Prostate gland (tissue), 2 donors: ENCODE results near the gene CALHM1.
"Not testable (repeated sequence)": the region's sequence is repeated elsewhere in the genome, so short reads cannot be mapped to it uniquely, and the experiment has no call there.

ENCODE experiments used
- CTCF ChIP-seq, 4 experiments: fragments of 200-600 bp in 2 of 4; fragments of 450-650 bp in 2 of 4; sonication (generic) in 2 of 4; IDR thresholded peaks; 1 replicate in 3 of 4; 2 replicates in 1 of 4; pipeline ENCODE4 v1.5.1; 2016 to 2019; ENCODE audit warnings: antibody characterized with exemption in 4 of 4, mild to moderate bottlenecking in 2 of 4, moderate library complexity in 2 of 4
- POLR2A ChIP-seq: fragments of 450-650 bp; IDR thresholded peaks from one replicate; pipeline ENCODE4 v1.6.1; 2016; ENCODE audit warnings: antibody characterized with exemption, mild to moderate bottlenecking

- TF ChIP-seq POLR2A; CTCF (IDR thresholded peaks at IDR 0.05): not testable (repeated sequence)
These were observed 28.1 kb upstream of the CALHM1 start for GRCh38 chr10:103486635-103487409.
